ENCODE results near the gene ZNF460. TPM values are rescaled to one million over a fixed set of nuclear protein-coding genes. Genes with fewer than 3 reads are reported as not detected.

Gene ZNF460
- total and polyA plus RNA-seq, 2 of the 13 experiments (the other 11 are each of a cell fraction or from before 2014, with no cell fraction given) = 14.5 to 44.8 TPM

DNA sequence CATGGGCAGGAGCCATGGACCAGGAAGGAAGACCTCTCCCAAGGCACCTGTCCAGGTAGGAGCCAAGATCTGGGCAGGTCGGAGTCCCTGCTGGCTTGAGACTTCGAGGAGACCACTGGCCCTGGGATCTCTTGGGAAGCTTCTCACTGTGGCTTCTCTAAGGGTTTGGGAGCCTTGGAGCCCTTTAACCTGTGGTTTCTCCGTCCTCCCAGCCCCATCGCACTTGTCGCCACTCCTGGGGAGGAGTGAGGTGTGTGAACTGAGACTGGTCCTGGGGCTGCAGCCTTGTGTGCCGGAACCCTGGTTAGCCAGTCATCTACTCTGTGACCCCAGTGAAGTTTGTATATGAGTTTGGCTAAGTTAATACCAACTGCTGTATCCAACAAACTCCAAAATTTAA lies 31.6 kb upstream of the ZNF460 start:
- no TSS peak for BruUV-seq (replicated peaks)
- peaks cover 7% of the 10 kb centered on the region for H3K79me2 ChIP-seq (ENCODE audit: insufficient read depth, low read length)
- intact Hi-C loops (cut with micrococcal nuclease; ENCODE audit: unreplicated experiment) (no loop called here), in situ Hi-C loops (cut with HindIII; ENCODE audit: extremely low pct_ligation_motif_present, low pct_unique_long_range_greater_than_20kb) (no loop called here)
- H3K4me1 ChIP-seq (ENCODE audit: insufficient read depth, low read length) = peaks cover 24% of the 10 kb centered on the region
- H2AFZ ChIP-seq (ENCODE audit: low read length) = no peak overlapping the region
- no peak overlapping the region for H3K9ac ChIP-seq (ENCODE audit: insufficient read depth, low read depth, low read length)
- no peaks in the 10 kb centered on the region for H3K27me3 ChIP-seq (ENCODE audit: control insufficient read depth in 1 of 2, insufficient read depth in 2 of 2, low read length in 2 of 2)
- WGBS (ENCODE audit: low lambda C conversion rate) = 89% methylated on average over 6 of the region's 6 CpGs
- no peaks in the 10 kb centered on the region for H3K9me3 ChIP-seq (ENCODE audit: low read length)
- ChIA-PET POLR2A (no interaction called here), CTCF (ENCODE audit: low intra/inter-chr PET ratio, low total read pairs) (no interaction called here)
- ATAC-seq (no peak), DNase-seq (ENCODE audit: low spot score) (no peak), FAIRE-seq (no peak)
- H3K4me3 ChIP-seq (replicated peaks in 1 of 3; ENCODE audit: insufficient read depth in 1 of 3, low read depth in 2 of 3, low read length in 3 of 3) = no peak overlapping the region
- no peak for TF ChIP-seq NR2C2 (CRISPR knock-in tag; IDR thresholded peaks at IDR 0.05; ENCODE audit: borderline replicate concordance)
- TF ChIP-seq, protein P1, sequence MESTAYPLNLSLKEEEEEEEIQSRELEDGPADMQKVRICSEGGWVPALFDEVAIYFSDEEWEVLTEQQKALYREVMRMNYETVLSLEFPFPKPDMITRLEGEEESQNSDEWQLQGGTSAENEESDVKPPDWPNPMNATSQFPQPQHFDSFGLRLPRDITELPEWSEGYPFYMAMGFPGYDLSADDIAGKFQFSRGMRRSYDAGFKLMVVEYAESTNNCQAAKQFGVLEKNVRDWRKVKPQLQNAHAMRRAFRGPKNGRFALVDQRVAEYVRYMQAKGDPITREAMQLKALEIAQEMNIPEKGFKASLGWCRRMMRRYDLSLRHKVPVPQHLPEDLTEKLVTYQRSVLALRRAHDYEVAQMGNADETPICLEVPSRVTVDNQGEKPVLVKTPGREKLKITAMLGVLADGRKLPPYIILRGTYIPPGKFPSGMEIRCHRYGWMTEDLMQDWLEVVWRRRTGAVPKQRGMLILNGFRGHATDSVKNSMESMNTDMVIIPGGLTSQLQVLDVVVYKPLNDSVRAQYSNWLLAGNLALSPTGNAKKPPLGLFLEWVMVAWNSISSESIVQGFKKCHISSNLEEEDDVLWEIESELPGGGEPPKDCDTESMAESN (CRISPR knock-in tag; conservative IDR thresholded peaks at IDR 0.05) = no peak
- TF ChIP-seq FOXA3 (CRISPR knock-in tag; IDR thresholded peaks at IDR 0.05) = no peak
- no peak for TF ChIP-seq SNAPC2 (CRISPR knock-in tag; IDR thresholded peaks at IDR 0.05)
- TF ChIP-seq, protein P2, sequence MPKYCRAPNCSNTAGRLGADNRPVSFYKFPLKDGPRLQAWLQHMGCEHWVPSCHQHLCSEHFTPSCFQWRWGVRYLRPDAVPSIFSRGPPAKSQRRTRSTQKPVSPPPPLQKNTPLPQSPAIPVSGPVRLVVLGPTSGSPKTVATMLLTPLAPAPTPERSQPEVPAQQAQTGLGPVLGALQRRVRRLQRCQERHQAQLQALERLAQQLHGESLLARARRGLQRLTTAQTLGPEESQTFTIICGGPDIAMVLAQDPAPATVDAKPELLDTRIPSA (CRISPR knock-in tag; IDR thresholded peaks at IDR 0.05; ENCODE audit: borderline replicate concordance) = no peak
- no peak for TF ChIP-seq ZNF788 (CRISPR knock-in tag; IDR thresholded peaks at IDR 0.05; ENCODE audit: borderline replicate concordance)
- no peak for TF ChIP-seq PRPF4 (IDR thresholded peaks at IDR 0.05; ENCODE audit: low read depth, low read length, poor library complexity, severe bottlenecking)
- TF ChIP-seq ZBTB21 (CRISPR knock-in tag; IDR thresholded peaks at IDR 0.05) = no peak
- TF ChIP-seq PITX1 (CRISPR knock-in tag; IDR thresholded peaks at IDR 0.05) = no peak
- TF ChIP-seq, protein P3, sequence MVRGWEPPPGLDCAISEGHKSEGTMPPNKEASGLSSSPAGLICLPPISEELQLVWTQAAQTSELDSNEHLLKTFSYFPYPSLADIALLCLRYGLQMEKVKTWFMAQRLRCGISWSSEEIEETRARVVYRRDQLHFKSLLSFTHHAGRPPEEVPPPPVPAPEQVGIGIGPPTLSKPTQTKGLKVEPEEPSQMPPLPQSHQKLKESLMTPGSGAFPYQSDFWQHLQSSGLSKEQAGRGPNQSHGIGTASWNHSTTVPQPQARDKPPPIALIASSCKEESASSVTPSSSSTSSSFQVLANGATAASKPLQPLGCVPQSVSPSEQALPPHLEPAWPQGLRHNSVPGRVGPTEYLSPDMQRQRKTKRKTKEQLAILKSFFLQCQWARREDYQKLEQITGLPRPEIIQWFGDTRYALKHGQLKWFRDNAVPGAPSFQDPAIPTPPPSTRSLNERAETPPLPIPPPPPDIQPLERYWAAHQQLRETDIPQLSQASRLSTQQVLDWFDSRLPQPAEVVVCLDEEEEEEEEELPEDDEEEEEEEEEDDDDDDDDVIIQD (CRISPR knock-in tag; IDR thresholded peaks at IDR 0.05; ENCODE audit: low read depth) = no peak
- H3K4me2 ChIP-seq (ENCODE audit: low read depth, low read length) = no peak overlapping the region
- H3K36me3 ChIP-seq (replicated peaks in 1 of 2; ENCODE audit: control insufficient read depth in 1 of 2, insufficient read depth in 2 of 2, low read length in 2 of 2) = peaks cover 13 to 69% of the 10 kb centered on the region in 2 experiments
- no peak overlapping the region for H3K27ac ChIP-seq (ENCODE audit: extremely low read length, insufficient read depth, low read length)
- no peaks in the 10 kb centered on the region for H4K20me1 ChIP-seq (ENCODE audit: insufficient read depth, low read length)
